ENCODE data around the gene PSME3IP1. TPM values are rescaled to one million over a fixed set of nuclear protein-coding genes. Genes with fewer than 3 reads are reported as not detected.
A peak's percentile ranks its signal among the peaks of the same experiment; 100 is the strongest.
"Not testable (repeated sequence)": the region's sequence is repeated elsewhere in the genome, so short reads cannot be mapped to it uniquely, and the experiment has no call there.

PSME3IP1 gene
- polyA plus RNA-seq, 3 donors = 75.4 to 133 (median 78.6) TPM

DNA sequence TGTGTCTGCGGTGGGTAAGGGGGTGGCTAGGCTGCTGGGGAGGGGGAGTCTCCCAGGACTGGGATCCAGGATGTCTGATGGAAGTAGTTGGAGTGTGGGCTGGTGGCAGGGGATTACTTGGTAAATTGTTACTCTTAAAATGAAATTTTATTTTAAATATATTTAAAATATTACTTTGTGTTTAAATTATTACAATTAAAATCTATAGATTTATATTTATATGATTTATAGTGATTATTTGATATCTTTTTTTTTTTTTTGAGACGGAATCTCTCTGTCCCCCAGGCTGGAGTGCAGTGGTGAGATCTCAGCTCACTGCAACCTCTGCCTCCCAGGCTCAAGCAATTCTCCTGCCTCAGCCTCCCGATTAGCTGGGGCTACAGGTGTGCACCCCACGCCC lies 74.9 kb downstream of the PSME3IP1 start:
- H3K4me3 Mint-ChIP-seq = no peak overlapping the region
- peak overlapping the region in 2 of 7 donors; percentile 51 to 63 for H3K27ac Mint-ChIP-seq
- H3K4me2 ChIP-seq (replicated peaks; ENCODE audit: extremely low read depth, low read length, poor library complexity, severe bottlenecking) = no peak overlapping the region
- peaks cover 4% of the 10 kb centered on the region in 2 donors for H3K4me1 ChIP-seq (ENCODE audit: control insufficient read depth in 1 of 2, insufficient read depth in 2 of 2, low read length in 2 of 2)
- peaks cover 34 to 64% of the 10 kb centered on the region in 2 donors for H3K36me3 Mint-ChIP-seq
- peaks cover 0 to 2% (median 0%) of the 10 kb centered on the region in 3 donors for H3K27me3 Mint-ChIP-seq (ENCODE audit: low read depth in 3 of 3)
- TF ChIP-seq, protein P1, sequence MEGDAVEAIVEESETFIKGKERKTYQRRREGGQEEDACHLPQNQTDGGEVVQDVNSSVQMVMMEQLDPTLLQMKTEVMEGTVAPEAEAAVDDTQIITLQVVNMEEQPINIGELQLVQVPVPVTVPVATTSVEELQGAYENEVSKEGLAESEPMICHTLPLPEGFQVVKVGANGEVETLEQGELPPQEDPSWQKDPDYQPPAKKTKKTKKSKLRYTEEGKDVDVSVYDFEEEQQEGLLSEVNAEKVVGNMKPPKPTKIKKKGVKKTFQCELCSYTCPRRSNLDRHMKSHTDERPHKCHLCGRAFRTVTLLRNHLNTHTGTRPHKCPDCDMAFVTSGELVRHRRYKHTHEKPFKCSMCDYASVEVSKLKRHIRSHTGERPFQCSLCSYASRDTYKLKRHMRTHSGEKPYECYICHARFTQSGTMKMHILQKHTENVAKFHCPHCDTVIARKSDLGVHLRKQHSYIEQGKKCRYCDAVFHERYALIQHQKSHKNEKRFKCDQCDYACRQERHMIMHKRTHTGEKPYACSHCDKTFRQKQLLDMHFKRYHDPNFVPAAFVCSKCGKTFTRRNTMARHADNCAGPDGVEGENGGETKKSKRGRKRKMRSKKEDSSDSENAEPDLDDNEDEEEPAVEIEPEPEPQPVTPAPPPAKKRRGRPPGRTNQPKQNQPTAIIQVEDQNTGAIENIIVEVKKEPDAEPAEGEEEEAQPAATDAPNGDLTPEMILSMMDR (IDR thresholded peaks at IDR 0.05) = no peak
- peaks cover 38% of the 10 kb centered on the region for H4K20me1 ChIP-seq (ENCODE audit: insufficient read depth, low read length)
- no peaks in the 10 kb centered on the region for H3K27me3 ChIP-seq (ENCODE audit: control insufficient read depth in 2 of 2, insufficient read depth in 2 of 2, low read length in 2 of 2)
- H3K9me3 Mint-ChIP-seq = no peaks in the 10 kb centered on the region
- peak overlapping the region; percentile 4 for H3K9ac ChIP-seq (ENCODE audit: insufficient read depth, low read length, poor library complexity, severe bottlenecking)
- no peak for DNase-seq
- peaks cover 36 to 50% of the 10 kb centered on the region in 2 donors for H3K36me3 ChIP-seq (replicated peaks in 1 of 2; ENCODE audit: control insufficient read depth in 1 of 2, insufficient read depth in 2 of 2, low read length in 2 of 2)
- H3K27ac ChIP-seq (ENCODE audit: low read depth in 1 of 2, low read length in 2 of 2) = peak overlapping the region in 1 of 2 donors; percentile 14
- no peak overlapping the region for H2AFZ ChIP-seq (ENCODE audit: insufficient read depth, low read depth, low read length, poor library complexity, severe bottlenecking)
- H3K9me3 ChIP-seq (replicated peaks in 1 of 2; ENCODE audit: control insufficient read depth in 1 of 2, insufficient read depth in 1 of 2, low read length in 2 of 2) = no peaks in the 10 kb centered on the region
- 100% methylated on average over 1 of the region's 4 CpGs for WGBS (ENCODE audit: insufficient coverage)
- intact Hi-C loops (cut with micrococcal nuclease) = no loop called here
- no peak overlapping the region for H3K4me3 ChIP-seq (replicated peaks in 1 of 3; ENCODE audit: low read depth in 2 of 3, low read length in 3 of 3)
- peaks cover 15% of the 10 kb centered on the region for H3K4me1 Mint-ChIP-seq
- H3K79me2 ChIP-seq (ENCODE audit: insufficient read depth, low read length) = peaks cover 55% of the 10 kb centered on the region

DNA sequence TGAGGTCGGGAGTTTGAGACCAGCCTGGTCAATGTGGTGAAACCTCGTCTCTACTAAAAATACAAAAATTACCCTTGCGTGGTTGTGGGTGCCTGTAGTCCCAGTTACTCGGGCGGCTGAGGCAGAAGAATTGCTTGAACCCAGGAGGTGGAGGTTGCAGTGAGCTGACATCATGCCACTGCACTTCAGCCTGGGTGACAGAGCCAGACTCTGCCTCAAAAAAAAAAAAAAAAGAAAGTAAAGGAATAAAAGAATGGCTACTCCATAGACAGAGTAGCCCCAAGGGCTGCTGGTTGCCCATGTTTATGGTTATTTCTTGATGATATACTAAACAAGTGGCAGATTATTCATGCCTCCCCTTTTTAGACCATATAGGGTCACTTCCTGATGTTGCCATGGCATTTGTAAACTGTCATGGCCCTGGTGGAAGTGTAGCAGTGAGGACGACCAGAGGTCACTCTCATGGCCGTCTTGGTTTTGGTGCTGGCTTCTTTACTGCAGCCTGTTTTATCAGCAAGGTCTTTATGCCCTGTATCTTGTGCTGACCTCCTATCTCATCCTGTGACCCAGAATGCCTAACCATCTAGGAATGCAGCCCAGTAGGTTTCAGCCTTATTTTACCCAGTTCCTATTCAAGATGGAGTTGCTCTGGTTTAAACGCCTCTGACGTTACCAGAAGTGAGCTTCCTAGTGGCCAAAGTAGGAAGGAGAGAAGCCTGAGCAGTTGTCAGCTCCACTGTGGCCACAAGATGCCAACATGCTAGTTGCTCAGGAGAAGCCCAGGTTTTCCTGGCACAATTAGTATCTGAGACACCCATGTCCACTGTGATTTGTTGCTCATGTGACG lies 76.4 kb downstream of the PSME3IP1 start:
- H3K9me3 Mint-ChIP-seq; H3K27me3 ChIP-seq (ENCODE audit: control insufficient read depth in 2 of 2, insufficient read depth in 2 of 2, low read length in 2 of 2); H3K4me3 ChIP-seq (replicated peaks in 1 of 3; ENCODE audit: low read depth in 2 of 3, low read length in 3 of 3); H3K9ac ChIP-seq (ENCODE audit: insufficient read depth, low read length, poor library complexity, severe bottlenecking); H3K27ac ChIP-seq (ENCODE audit: low read depth in 1 of 2, low read length in 2 of 2); H3K4me1 ChIP-seq (ENCODE audit: control insufficient read depth in 1 of 2, insufficient read depth in 2 of 2, low read length in 2 of 2); H3K9me3 ChIP-seq (replicated peaks in 1 of 2; ENCODE audit: control insufficient read depth in 1 of 2, insufficient read depth in 1 of 2, low read length in 2 of 2); H3K4me2 ChIP-seq (replicated peaks; ENCODE audit: extremely low read depth, low read length, poor library complexity, severe bottlenecking); H3K27me3 Mint-ChIP-seq (ENCODE audit: low read depth in 3 of 3); H2AFZ ChIP-seq (ENCODE audit: insufficient read depth, low read depth, low read length, poor library complexity, severe bottlenecking); intact Hi-C loops (cut with micrococcal nuclease); H3K4me3 Mint-ChIP-seq; DNase-seq: not testable (repeated sequence)
- peaks cover 70% of the 10 kb centered on the region for H3K79me2 ChIP-seq (ENCODE audit: insufficient read depth, low read length)
- Mint-ChIP-seq H3K36me3 (peaks cover 23 to 50% of the 10 kb centered on the region in 2 donors), H3K27ac (peak overlapping the region in 3 of 7 donors; percentile 32 to 61 (median 50)), H3K4me1 (peaks cover 21% of the 10 kb centered on the region)
- 84% methylated on average over 3 of the region's 10 CpGs for WGBS (ENCODE audit: insufficient coverage)
- peaks cover 51% of the 10 kb centered on the region for H4K20me1 ChIP-seq (ENCODE audit: insufficient read depth, low read length)
- H3K36me3 ChIP-seq (replicated peaks in 1 of 2; ENCODE audit: control insufficient read depth in 1 of 2, insufficient read depth in 2 of 2, low read length in 2 of 2) = peaks cover 26 to 36% of the 10 kb centered on the region in 2 donors

Data from CD14-positive monocyte (primary cell).